Suppressor macrophage treated with lipopolysaccharide for 4 hours (primary cell): ENCODE measurements around the gene ANKRD33B.
A peak's percentile ranks its signal among the peaks of the same experiment; 100 is the strongest.
"Not testable (repeated sequence)": the region's sequence is repeated elsewhere in the genome, so short reads cannot be mapped to it uniquely, and the experiment has no call there.

Experiments
- DNase-seq: peaks from one replicate; pipeline ENCODE4 v3.0.0-alpha.2; 2020

The ANKRD33B gene

DNA sequence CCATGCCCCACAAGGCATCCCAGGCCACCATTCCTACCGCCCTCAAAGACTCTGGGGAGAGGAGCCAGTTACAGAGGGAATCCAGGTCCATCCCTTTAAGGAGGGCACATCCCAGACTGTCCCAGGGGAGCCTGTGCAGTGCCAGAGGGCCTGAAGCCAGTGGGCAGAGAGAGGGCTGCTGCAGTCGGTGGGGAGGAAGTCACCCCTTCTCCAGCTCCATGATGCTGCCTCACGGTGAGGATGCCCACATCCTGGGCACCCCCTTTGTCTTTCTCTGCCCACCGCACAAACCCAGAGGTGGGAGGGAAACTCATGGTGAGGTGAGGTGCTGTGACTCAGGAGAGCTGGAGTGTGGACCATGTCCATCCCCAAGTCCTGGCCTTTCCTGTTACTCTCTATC is 26.2 kb upstream of the ANKRD33B start:
- DNase-seq = no peak

DNA sequence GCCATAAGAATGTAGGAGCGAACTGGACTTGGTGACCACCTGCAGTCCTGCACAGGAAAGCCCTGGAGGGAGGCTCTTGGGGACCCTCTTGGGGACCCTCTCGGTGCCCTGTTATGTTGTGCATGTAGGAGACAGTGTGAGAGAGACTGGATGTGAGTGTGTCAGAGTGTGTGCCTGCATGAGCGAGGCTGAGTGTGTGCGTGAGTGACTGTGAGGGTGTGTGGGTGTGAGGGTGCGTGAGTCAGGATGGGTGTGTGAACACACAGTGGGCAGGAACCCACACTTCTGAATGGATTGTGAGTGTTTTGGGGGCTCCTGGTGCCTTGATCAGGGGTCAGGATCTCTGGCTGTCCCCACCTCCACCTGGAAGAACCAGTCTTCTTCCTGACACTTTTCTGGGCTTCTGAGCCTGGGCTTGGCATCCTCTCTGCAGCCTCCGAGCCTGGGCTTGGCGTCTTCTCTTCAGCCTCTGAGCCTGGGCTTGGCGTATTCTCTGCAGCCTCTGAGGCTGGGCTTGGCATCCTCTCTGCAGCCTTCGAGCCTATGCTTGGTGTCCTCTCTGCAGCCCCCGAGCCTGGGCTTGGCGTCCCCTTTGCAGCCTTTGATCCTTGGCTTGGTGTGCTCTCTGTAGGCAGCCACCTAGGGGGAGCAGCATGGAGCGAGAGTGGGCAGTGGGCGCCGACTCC is 25.6 kb upstream of the ANKRD33B start:
- no peak for DNase-seq

- no peak for DNase-seq
These were observed 24.8 kb upstream of the ANKRD33B start for GRCh38 chr5:10538789-10539686.

DNA sequence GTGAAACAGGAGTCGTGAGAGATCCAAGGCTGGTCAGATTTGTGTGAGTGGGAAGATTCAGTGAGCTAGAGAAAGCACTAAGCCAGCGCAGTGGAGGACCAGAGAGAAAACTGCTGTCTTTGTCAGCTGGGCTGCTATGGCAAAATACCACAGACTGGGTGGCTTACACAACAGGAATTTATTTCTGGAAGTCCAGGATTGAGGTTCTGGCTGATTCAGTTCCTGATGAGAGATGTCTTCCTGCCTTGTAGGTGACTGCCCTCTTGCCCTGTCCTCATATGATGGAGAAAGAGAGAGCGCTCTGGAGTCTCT is 24.2 kb upstream of the ANKRD33B start:
- peak; percentile 24 for DNase-seq

- no peak for DNase-seq
These were observed 23.8 kb upstream of the ANKRD33B start for GRCh38 chr5:10540036-10540544.

GRCh38 chr5:10540951-10541646 is 22.8 kb upstream of the ANKRD33B start:
- DNase-seq = no peak

- DNase-seq = no peak
These were observed 21.8 kb upstream of the ANKRD33B start for GRCh38 chr5:10542055-10542550.

- DNase-seq = peak; percentile 54
These were observed 20.3 kb upstream of the ANKRD33B start for GRCh38 chr5:10543585-10544040.

DNA sequence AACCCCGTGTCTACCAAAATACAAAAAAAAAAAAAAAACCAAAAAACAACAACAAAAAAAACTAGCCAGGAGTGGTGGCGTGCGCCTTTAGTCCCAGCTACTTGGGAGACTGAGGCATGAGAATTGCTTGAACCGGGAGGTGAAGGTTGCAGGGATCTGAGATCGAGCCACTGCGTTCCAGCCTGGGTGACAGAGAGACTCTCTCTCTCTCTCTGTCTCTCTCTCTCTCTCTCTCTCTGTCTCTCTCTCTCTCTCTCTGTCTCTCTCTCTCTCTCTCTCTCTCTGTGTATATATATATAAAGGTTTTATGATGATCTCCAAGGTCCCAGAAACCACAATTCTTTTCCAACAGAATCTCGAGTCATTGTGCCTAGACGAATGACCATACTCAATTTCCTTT is 18.8 kb upstream of the ANKRD33B start:
- no peak for DNase-seq

- DNase-seq = no peak
These were observed 17.7 kb upstream of the ANKRD33B start for GRCh38 chr5:10546186-10546585.

DNA sequence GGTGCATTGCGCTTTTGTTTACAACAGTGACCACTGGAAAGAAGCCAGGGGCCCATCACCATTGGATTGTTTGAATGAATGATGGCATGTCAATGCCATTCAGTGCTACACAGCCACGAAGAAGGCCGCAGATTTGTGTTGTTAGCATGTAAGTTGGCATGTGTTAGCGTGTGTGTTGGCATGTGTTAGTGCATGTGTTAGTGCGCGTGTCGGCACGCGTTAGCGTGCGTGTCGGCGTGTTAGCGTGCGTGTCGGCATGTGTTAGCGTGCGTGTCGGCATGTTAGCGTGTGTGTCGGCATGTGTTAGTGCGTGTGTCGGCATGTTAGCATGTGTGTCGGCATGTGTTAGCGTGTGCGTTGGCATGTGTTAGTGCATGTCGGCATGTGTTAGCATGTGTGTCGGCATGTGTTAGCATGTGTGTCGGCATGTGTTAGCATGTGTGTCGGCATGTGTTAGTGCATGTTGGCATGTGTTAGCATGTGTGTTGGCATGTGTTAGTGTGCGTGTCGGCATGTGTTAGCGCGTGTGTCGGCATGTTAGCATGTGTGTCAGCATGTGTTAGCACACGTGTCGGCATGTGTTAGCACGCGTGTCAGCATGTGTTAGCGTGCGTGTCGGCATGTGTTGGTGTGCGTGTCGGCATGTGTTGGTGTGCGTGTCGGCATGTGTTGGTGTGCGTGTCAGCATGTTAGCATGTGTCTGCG is 15.3 kb upstream of the ANKRD33B start:
- DNase-seq = no peak

DNA sequence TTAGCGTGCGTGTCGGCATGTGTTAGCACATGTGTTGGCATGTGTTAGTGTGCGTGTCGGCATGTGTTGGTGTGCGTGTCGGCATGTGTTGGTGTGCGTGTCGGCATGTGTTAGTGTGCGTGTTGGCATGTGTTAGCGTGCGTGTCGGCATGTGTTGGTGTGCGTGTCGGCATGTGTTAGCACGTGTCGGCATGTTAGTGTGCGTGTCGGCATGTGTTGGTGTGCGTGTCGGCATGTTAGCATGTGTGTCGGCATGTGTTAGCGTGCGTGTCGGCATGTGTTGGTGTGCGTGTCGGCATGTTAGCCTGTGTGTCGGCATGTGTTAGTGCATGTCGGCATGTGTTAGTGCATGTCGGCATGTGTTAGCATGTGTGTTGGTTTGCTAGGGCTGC is 14.8 kb upstream of the ANKRD33B start:
- not testable (repeated sequence) for DNase-seq

- no peak for DNase-seq
These were observed 13.5 kb upstream of the ANKRD33B start for GRCh38 chr5:10550222-10550995.

GRCh38 chr5:10551782-10552138 is 12.1 kb upstream of the ANKRD33B start:
- DNase-seq = no peak

DNA sequence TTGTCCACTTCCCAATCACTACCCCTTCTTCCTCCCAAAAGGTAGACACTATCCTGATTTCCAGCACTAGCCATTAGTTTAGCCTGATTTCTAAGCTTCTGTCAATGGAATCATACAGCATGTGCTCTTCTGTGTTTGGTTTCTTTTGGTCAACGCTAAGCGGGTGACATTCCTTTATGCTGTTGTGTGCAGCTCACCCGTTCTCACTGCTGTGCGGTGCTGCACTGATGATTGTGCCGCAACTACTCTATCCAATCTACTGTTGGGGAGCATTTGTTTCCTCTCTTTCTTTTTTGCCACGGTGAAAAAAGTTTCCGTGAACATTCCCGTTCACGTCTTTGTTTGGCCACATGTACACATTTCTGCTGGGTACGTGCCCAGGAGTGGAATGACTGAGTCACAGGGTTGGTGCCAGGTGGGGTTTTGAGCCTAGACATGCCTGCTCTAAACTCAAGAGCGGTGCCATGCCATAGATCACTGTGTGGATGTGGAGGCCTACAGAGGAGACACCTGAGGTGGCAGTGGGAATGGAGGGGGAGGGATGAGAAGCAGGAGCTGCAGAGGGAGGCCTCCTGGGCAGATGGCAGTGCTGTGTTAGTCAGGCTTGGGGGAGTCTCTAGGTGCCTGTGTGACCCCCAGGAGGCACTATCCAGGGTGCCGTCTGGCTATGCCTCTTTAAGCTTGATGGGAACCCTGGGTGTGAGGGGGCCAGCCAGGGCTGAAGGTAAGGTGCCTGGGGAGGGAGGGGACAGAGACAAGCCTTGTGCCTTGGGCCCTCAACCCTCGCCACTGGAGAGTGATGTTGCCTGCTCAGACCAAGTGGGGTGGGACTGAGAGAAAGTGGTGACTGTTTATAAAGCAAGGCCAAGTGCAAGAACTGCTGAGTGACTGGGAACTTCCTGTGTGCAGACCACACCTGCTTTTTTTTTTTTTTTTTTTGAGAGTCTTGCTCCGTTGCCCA is 11.4 kb upstream of the ANKRD33B start:
- no peak for DNase-seq

- DNase-seq = no peak
These were observed 10.4 kb upstream of the ANKRD33B start for GRCh38 chr5:10553476-10553875.

GRCh38 chr5:10555277-10555684 is 8.6 kb upstream of the ANKRD33B start:
- no peak for DNase-seq

GRCh38 chr5:10556289-10556807 is 7.5 kb upstream of the ANKRD33B start:
- DNase-seq = no peak

- no peak for DNase-seq
These were observed 6.8 kb upstream of the ANKRD33B start for GRCh38 chr5:10556893-10557746.
